CD1c-positive myeloid dendritic cell (primary cell): ENCODE data around the gene C3orf52.

Experiments used
- DNase-seq: peaks from one replicate; pipeline ENCODE4 v3.0.0-alpha.2; 2016; ENCODE audit errors: extremely low spot score

Gene C3orf52

DNA sequence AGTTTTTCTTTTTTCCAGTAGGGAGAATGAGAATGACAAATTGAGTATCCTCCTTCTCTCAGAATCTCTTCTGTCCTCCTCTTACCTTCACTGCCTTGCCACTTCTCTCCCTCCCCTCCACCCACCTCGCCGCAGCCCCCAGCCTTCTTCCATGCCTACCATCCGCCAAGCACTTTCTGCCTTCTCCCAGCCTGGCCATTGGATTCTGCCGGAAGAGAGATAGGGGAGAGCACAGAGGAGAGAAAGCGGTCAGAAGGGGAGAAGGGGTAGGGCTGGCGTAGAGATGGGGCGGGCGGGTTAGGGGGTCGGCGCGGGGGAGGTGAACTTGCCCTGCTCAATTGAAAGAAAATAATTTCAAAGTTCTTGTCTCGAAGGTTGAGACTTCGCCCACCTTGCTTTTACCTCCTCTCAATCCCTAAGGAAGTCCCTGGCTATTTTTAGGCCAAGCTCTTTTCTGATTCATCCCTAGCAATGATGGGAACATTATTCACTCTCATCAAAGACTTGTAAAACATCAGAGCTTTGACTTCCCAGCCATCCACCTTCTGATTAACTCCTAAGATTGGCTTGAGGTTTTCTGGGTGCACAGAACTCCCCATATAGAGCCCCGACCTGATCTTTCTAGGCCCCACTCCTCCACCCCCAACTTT lies 811 bp downstream of the C3orf52 start:
- DNase-seq: no peak

DNA sequence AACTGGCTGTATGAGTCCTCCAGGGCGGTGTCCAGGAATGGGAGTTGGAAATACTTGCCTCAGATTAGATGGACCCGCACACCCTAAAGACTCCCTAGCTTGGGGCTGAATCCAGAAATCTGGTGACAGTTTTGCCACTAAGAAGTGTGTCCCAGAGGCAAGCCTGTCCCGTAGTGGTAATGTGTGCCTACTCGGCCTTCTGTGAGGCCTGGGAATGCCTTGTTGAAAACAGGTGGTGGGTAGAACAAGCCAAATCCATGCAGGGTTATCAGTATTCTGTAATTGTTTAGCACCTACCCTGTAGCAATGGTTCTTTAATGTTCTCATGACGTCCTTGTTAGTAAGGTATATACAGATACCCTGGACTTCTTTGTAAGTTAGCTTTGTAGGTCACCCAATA lies 1.6 kb downstream of the C3orf52 start:
- no peak for DNase-seq

- no peak for DNase-seq
Observed at GRCh38 chr3:112088944-112089343, 2.8 kb downstream of the C3orf52 start.

DNA sequence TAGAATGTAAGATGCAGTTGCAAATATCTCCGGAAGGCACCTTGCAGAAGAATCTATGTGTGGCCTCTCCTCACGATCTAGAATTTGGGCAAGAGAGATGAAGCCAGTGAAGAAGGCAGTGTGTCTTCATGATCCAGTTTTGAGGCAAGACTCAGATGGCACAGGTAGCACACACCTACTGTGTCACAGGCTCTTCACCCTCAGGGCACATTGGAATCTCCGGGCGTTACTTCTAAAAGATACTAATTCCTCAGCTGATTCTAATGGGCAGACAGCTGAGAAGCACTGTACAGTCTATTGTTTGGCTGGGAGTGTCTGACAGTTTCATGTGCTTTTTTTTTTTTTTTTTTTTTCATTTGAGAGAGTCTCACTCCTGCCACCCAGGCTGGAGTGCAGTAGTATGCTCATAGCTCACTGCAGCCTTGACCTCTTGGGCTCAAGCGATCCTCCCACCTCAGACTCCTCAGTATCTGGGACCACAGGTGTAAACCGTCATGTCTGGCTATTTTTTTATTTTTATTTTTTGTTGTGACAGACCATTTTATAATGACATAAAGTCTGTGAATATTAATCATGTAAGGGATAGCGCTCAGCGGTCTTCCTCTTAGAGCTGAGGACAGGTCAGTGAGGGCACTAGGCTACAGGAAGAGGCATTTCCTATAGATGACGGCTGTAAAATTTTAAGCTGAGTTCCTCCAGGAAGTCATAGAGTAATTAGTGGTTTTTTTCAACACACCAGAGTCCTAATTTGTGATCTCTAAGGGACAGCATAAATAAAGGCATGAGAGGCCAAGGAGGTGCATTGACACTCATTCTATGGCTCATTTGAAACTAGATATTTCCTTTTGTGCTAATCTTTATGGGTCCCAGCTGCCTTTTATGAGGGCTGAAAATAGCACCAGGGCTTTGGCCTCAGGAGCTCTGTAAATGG lies 4.0 kb downstream of the C3orf52 start:
- peak; percentile 6 for DNase-seq

- DNase-seq: no peak
Observed at GRCh38 chr3:112090887-112091586, 4.8 kb downstream of the C3orf52 start.

DNA sequence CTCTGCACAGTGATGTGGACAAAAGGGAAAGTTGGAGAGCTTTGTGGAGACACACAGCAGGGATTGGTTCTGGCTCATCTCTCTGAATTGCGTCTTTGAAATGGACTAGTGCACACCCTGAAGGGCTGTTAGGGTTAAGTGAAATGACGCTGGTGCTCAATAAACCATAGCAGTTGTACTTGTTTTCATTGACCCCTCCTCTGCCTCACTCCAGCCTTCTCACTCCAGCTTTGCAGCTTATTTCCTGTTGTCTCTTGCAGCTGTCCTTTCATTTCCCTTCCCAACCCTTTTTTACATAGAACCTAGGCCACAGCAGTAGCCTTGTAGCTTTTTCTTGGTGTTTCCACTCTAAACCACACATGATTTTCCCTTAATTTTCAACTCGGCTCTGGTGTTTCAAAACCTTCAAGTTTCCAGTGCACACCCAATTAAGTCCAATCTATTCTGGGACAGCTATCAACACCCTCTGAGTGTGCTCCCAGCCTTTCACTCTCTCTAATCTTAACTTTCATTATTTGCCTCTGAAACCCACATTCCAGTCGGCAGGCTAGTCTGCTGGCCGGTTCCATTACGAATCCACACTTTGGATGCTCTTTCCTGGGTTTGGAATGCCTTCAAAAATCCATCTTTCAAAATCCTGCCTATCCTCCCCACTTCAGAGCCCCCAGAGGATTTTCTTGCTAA lies 6.4 kb downstream of the C3orf52 start:
- DNase-seq: no peak

GRCh38 chr3:112093180-112093522 lies 7.0 kb downstream of the C3orf52 start:
- no peak for DNase-seq

GRCh38 chr3:112095731-112096130 lies 9.5 kb downstream of the C3orf52 start:
- DNase-seq: no peak

DNA sequence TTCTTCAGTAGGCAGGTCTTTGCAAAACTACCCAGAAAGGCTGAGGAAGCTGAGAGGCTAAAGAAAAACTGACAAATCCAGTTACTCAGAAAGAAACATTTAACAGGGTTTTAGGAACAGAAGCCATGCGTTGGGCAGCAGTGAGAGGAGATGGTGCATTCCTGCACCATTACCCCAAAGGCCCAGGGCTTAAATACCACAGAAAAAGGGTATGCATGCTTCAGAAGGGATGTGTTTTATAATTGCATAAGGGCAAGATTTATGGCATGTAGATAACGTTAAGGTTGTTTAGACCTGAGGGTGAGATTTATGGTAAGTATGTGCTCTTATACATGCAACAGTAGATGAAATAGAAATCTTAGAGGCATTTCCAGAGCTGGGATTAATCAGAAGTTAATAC lies 10.0 kb downstream of the C3orf52 start:
- no peak for DNase-seq

DNA sequence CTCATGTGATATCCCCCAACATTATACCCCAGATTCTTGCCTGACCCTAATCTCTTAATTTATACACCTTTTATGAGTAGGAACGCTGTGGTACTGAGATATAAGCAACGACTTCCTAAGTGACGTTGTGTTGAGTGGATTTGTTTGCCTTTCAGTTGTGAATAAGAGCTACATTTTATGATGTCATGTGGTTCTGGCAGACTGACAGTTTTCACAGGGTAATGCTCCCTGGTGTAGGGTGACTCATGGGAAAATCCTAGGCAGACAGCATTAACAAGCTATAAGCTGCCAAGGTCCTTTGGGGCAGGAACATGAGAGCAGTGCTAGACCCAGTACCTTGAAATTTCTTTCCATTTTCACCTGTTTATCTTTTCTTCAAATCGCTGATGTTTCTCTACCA lies 11.2 kb downstream of the C3orf52 start:
- DNase-seq: peak; percentile 22

DNA sequence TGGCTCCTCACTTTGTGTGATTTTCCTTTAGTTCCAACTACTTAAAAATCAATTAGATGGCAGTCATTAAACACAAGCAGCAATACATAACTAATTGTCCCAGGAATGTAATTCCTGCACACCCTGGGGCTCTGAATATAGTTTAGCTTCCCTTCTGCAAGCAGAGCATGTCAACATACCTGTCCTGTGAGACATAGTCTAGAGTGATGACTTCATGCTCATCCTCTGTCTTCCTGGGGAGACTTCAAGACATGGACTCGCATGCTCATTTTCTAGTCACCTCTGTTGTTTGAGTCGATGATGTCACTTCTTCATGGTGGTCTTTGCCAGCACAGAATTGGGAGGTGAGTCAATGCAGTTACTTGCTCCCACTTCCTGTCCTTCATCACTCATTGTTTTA lies 15.7 kb downstream of the C3orf52 start:
- DNase-seq: no peak

DNA sequence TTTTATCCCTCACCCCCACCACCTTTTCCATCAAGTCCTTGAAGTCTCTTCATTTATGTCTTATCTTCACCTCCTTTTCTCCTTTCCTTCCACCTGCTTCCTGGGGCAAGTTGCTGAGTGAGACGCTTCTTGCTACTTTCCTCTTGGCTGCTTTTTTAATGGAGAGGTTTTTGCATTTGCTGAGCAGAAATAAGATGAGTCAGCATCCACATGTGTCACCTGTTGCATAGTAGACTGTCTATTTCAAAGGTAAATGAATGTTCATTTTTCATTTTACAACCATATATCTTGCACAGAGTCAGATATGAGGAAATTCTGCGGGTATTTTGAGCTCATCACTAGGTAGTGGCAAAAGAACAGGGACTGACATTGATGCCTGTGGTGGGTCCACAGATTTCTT lies 18.6 kb downstream of the C3orf52 start:
- DNase-seq: no peak

GRCh38 chr3:112109322-112109721 lies 23.1 kb downstream of the C3orf52 start:
- DNase-seq: no peak

DNA sequence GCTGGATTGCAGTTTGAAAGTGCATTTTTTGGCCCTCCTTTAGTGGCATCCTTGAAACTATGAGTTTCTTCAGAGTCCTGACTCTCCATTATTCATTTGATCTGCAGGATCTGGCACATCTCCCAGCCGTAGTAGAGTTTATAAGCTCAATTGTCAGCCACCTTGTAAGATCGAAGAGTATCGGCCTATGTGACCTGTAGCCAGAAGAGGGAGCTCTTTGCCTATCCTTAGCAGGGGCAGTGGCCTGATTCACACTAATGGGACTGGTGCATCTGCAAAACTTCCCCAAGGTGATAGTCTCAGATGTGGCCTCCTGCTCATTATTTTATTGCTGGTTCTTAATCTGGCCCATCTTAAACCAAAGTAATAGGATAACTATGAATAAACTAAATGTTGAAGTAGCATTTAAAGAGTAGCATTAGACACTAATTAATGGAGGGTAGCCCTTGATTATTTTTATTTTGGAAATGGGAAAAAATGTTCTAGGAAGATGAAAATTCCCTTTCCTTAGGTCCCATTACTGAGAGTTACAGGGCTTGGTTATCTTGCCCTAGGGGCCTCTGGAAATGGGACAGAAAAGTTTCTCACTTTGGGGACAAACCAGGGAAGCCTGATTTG lies 25.7 kb downstream of the C3orf52 start:
- DNase-seq: peak; percentile 77

DNA sequence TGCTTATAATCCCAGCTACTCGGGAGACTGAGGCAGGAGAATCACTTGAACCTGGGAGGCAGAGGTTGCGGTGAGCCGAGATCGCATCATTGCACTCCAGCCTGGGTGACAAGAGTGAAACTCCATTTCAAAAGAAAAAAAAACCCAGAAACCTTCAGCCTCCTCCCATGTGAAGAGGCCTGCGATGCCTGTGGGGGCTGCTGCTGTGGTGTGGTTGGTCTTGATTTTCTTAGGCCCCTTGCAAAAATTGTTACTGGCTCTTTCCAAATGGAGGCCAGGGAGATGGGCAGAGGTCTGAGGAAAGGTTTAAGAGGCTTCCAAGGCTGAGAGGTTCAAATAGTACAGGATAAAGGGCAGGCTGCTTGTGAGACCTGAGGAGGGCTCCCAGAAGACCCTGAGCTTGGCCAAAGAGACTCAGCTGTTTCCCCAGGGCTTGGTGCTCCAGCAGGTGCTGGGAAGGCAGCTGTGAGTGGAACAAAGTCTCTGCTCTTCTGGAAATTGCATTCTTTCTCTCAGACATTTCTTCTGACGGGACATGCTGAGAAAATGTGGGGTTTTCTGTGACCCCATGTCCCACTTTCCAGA lies 28.5 kb downstream of the C3orf52 start:
- DNase-seq: no peak

- DNase-seq: no peak
Observed at GRCh38 chr3:112115161-112115739, 29.1 kb downstream of the C3orf52 start.

DNA sequence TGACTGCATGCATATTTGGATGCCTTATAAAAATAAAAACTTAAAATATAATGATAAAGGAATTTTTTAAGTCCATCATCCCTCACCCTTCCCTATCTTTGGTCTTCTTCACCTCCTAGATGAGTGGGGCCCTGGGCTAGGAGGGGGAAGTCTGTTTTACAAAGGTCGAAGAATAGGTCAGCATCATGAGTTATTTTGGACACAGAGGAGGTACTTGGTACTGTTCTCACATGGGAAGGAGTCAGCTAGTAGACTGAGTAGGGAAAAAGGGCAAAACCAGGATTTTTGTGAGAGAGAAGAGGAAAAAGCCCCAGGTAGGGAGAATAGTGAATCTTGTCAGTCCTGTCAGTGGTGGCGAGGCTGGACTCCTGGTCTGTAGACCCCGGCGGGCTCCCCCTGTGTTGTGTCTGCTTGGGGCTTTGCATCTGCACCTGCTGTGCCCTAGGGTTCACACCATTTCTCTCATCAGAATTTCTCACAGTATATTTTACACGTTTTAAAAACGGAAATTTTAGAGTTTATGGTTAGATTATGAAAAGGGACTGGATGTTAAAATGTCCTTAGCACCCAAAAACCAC lies 29.7 kb downstream of the C3orf52 start:
- DNase-seq: no peak

DNA sequence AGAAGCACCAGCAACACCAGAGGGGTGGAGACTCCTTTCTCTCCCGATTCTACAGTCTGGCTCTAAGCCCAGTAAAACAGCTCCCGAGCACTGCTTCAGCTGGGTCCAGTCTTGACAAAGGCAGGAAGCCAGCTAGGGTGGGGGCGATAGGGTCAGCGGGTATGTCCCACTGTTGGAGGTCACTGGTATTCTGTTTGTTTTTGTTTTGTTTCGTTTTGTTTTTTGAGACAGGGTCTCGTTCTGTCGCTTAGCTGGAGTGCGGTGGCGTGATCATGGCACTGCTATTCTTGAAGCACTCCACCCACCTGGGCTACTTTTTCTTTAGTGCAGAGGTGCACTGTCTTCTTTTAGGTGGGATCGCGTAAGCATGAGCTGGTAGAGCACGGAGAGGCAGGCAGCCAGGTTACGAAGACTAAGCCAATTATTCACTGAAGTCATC lies 30.6 kb downstream of the C3orf52 start:
- DNase-seq: no peak

GRCh38 chr3:112117415-112117814 lies 31.2 kb downstream of the C3orf52 start:
- DNase-seq: no peak

- DNase-seq: peak; percentile 65
Observed at GRCh38 chr3:112117841-112118571, 31.8 kb downstream of the C3orf52 start.
